HepG2 (cell line): ENCODE data around the gene FAIM2. TPM values are rescaled to one million over a fixed set of nuclear protein-coding genes. Genes with fewer than 3 reads are reported as not detected.

Source experiments
- KAT7 ChIP-seq: IDR thresholded peaks from 2 replicates; pipeline ENCODE4 v1.6.1; 2018; ENCODE audit warnings: borderline replicate concordance, missing compliant biosample characterization
- NCOA2 ChIP-seq: sonication (generic); formaldehyde crosslinking; IDR thresholded peaks from 2 replicates; pipeline ENCODE4 v1.8.0; 2022; ENCODE audit warnings: inconsistent platforms
- USF2 ChIP-seq, 2 experiments: sonication (generic) in 1 of 2; formaldehyde crosslinking in 1 of 2; IDR thresholded peaks; 2 replicates each; pipeline versions ENCODE4 v1.5.1 to v1.6.1; 2011 to 2020; ENCODE audit warnings: borderline replicate concordance in 1 of 2, low read depth in 1 of 2, low read length in 1 of 2, mild to moderate bottlenecking in 1 of 2, missing genetic modification reagents in 1 of 2, moderate library complexity in 1 of 2
- ZNF281 ChIP-seq: sonication (generic); formaldehyde crosslinking; IDR thresholded peaks from 2 replicates; pipeline ENCODE4 v1.4.0; 2020; ENCODE audit warnings: missing genetic modification reagents, borderline replicate concordance
- ZNF501 ChIP-seq: sonication (generic); formaldehyde crosslinking; IDR thresholded peaks from 2 replicates; pipeline ENCODE4 v1.5.1; 2020; ENCODE audit warnings: mild to moderate bottlenecking, moderate library complexity, missing genetic modification reagents
- ZNF589 ChIP-seq: sonication (generic); formaldehyde crosslinking; conservative IDR thresholded peaks from 2 replicates; pipeline ENCODE4 v1.8.0; 2022; ENCODE audit warnings: mild to moderate bottlenecking, moderate library complexity, missing genetic modification reagents
- ZNF761 ChIP-seq: sonication (generic); formaldehyde crosslinking; conservative IDR thresholded peaks from 2 replicates; pipeline ENCODE4 v1.4.0; 2020; ENCODE audit warnings: mild to moderate bottlenecking, missing genetic modification reagents
- polyA plus RNA-seq, 8 experiments: library from polyadenylated mRNA; depleted of rRNA in 3 of 8; stranded (reverse) in 7 of 8; unstranded in 1 of 8; fragments of >200 nt; fragmentation: Illumina TruSeq in 4 of 8; extraction: Trizol in 4 of 8; gene quantifications; 2 replicates each; pipeline versions ENCODE4 v1.2.1 to v1.2.3, GENCODE V29; 2011 to 2016; ENCODE audit warnings: low read depth in 4 of 8, missing spikeins in 1 of 8, mixed read lengths in 1 of 8; ENCODE audit not compliant: insufficient read depth in 1 of 8
- total RNA-seq, 5 experiments: library from RNA; depleted of rRNA; stranded (reverse); fragments of >200 nt; fragmentation: Illumina TruSeq; extraction: Trizol; gene quantifications; 2 replicates each; pipeline ENCODE4 v1.2.3, GENCODE V29; 2016; ENCODE audit warnings: low read depth in 1 of 5
- TF ChIP-seq, protein P1 (sequence below): sonication (generic); formaldehyde crosslinking; IDR thresholded peaks from 2 replicates; pipeline ENCODE4 v1.8.0; 2023; ENCODE audit warnings: mild to moderate bottlenecking, missing genetic modification reagents
- TF ChIP-seq, protein P2 (sequence below): sonication (generic); formaldehyde crosslinking; IDR thresholded peaks from one replicate; pipeline ENCODE4 v1.5.1; 2020; ENCODE audit warnings: mild to moderate bottlenecking, missing genetic modification reagents; ENCODE audit errors: not compliant biosample characterization

The FAIM2 gene
- total and polyA plus RNA-seq, 2 of the 13 experiments (the other 11 are each of a cell fraction or from before 2014, with no cell fraction given): not detected

DNA sequence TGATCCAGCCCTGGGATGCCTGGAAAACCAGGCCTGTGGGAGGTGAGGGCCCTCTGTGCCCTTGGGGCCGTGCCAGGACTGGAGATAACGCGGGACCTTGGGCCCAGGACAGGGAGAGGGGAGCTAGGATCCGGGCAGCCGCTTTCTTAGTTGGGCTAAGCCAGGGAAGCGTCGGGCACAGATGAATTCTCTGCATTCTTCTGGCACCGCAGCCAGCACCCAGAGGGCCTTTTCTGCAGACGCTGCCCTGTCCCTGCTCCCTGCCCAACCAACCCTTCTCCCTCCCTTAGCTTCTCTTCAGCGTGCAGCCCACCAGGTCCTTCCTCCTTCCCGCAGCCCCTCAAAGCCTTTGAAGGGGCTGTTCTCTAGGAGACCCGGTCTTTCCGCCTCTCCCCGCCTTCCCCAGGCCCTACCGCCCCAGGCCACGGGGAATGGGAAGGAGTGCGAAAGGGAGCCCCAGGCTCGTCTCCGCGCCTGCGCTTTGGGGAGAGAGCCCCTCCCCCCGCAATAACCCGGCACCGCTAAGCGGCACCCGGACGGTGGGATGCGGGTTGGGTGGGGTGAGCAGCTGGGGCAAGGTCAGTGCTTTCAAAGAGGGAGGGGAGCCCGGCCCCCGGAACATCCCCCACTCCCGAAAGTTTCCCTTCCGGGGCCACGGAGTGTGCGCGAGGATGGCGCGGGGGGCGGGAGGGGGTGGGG lies 76.2 kb downstream of the FAIM2 start (continued):
- TF ChIP-seq, protein P1, sequence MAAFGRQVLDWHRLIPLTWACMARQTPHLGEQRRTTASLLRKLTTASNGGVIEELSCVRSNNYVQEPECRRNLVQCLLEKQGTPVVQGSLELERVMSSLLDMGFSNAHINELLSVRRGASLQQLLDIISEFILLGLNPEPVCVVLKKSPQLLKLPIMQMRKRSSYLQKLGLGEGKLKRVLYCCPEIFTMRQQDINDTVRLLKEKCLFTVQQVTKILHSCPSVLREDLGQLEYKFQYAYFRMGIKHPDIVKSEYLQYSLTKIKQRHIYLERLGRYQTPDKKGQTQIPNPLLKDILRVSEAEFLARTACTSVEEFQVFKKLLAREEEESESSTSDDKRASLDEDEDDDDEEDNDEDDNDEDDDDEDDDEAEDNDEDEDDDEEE (CRISPR knock-in tag): peak; percentile 62; the same call in 1 of the 2 replicates
- TF ChIP-seq USF2 (IDR thresholded peaks at IDR 0.05; ENCODE audit: low read depth, low read length) (no peak), USF2 (CRISPR knock-in tag; IDR thresholded peaks at IDR 0.05; ENCODE audit: borderline replicate concordance) (no peak), ZNF761 (CRISPR knock-in tag) (peak; percentile 63; the same call in 1 of the 2 replicates), ZNF281 (CRISPR knock-in tag) (peak; percentile 93), KAT7 (CRISPR knock-in tag) (no peak; the same call in 1 of the 2 replicates), NCOA2 (CRISPR knock-in tag) (no peak; the same call in 1 of the 2 replicates), ZNF501 (CRISPR knock-in tag) (0 out of 2 replicates have a peak, but pooled peaks have one; percentile 26), ZNF589 (CRISPR knock-in tag) (0 out of 2 replicates have a peak, but pooled peaks have one; percentile 38)
- TF ChIP-seq, protein P2, sequence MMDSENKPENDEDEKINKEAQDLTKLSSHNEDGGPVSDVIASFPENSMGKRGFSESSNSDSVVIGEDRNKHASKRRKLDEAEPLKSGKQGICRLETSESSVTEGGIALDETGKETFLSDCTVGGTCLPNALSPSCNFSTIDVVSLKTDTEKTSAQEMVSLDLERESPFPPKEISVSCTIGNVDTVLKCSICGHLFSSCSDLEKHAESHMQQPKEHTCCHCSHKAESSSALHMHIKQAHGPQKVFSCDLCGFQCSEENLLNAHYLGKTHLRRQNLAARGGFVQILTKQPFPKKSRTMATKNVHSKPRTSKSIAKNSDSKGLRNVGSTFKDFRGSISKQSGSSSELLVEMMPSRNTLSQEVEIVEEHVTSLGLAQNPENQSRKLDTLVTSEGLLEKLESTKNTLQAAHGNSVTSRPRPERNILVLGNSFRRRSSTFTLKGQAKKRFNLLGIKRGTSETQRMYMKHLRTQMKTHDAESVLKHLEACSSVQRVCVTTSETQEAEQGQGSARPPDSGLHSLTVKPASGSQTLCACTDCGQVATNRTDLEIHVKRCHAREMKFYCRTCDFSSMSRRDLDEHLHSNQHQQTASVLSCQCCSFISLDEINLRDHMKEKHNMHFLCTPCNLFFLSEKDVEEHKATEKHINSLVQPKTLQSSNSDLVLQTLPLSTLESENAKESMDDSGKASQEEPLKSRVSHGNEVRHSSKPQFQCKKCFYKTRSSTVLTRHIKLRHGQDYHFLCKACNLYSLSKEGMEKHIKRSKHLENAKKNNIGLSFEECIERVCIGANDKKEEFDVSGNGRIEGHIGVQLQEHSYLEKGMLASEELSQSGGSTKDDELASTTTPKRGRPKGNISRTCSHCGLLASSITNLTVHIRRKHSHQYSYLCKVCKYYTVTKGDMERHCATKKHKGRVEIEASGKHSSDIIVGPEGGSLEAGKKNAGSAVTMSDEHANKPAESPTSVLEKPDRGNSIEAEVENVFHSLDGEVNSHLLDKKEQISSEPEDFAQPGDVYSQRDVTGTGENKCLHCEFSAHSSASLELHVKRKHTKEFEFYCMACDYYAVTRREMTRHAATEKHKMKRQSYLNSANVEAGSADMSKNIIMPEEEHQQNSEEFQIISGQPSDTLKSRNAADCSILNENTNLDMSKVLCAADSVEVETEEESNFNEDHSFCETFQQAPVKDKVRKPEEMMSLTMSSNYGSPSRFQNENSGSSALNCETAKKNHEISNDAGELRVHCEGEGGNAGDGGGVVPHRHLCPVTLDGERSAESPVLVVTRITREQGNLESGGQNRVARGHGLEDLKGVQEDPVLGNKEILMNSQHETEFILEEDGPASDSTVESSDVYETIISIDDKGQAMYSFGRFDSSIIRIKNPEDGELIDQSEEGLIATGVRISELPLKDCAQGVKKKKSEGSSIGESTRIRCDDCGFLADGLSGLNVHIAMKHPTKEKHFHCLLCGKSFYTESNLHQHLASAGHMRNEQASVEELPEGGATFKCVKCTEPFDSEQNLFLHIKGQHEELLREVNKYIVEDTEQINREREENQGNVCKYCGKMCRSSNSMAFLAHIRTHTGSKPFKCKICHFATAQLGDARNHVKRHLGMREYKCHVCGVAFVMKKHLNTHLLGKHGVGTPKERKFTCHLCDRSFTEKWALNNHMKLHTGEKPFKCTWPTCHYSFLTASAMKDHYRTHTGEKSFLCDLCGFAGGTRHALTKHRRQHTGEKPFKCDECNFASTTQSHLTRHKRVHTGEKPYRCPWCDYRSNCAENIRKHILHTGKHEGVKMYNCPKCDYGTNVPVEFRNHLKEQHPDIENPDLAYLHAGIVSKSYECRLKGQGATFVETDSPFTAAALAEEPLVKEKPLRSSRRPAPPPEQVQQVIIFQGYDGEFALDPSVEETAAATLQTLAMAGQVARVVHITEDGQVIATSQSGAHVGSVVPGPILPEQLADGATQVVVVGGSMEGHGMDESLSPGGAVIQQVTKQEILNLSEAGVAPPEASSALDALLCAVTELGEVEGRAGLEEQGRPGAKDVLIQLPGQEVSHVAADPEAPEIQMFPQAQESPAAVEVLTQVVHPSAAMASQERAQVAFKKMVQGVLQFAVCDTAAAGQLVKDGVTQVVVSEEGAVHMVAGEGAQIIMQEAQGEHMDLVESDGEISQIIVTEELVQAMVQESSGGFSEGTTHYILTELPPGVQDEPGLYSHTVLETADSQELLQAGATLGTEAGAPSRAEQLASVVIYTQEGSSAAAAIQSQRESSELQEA (CRISPR knock-in tag): peak; percentile 30
